Kidney epithelial cell (primary cell): ENCODE measurements around the gene MCCC2. TPM values are rescaled to one million over a fixed set of nuclear protein-coding genes. Genes with fewer than 3 reads are reported as not detected.
"Not testable (repeated sequence)": the region's sequence is repeated elsewhere in the genome, so short reads cannot be mapped to it uniquely, and the experiment has no call there.

ENCODE experiments used
- DNase-seq: peaks from one replicate; pipeline ENCODE4 v3.0.0-alpha.2; 2010; ENCODE audit warnings: low read depth
- H3K27me3 ChIP-seq: 2 replicates; pipeline ENCODE4 v1.6.0; 2011; ENCODE audit warnings: low read length; ENCODE audit not compliant: control insufficient read depth, insufficient read depth
- H3K36me3 ChIP-seq: 2 replicates; pipeline ENCODE4 v1.5.1; 2011; ENCODE audit warnings: low read length; ENCODE audit not compliant: control insufficient read depth, insufficient read depth
- H3K4me3 ChIP-seq: 2 replicates; pipeline ENCODE4 v1.5.1; 2011; ENCODE audit warnings: low read depth, mild to moderate bottlenecking, control low read depth, low read length
- total RNA-seq: library from RNA; depleted of rRNA; stranded (reverse); fragments of >200 nt; gene quantifications from 2 replicates; pipeline ENCODE4 v1.2.3, GENCODE V29; 2015
- TF ChIP-seq, protein P1 (sequence below): IDR thresholded peaks from 2 replicates; pipeline ENCODE4 v1.5.1; 2011; ENCODE audit warnings: mild to moderate bottlenecking, moderate library complexity, low read length, control low read depth, inconsistent platforms; ENCODE audit not compliant: insufficient read depth, poor library complexity, severe bottlenecking

MCCC2 gene
- total RNA-seq, 1 donor from 2014 or later, result 44.1 TPM

DNA sequence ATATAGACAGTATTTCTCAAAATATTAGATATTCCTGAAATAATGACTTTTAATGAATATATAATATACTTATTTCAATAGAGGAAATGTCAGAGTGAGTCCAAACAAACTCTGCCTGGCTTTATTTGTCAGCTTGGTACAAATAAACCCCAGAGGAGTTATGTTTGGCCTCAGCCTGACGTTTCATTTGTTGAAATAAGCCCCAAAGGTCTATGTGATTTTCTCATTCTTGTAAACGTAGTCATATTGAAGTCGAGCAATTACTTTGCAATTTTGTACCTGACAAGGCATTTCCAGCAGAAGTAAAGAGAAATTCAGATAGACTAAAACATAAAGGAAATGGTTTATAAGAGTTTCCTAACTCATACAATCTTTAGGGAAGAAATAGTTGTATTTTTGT is 57.9 kb downstream of the MCCC2 start:
- H3K36me3 ChIP-seq, result no peaks in the 10 kb centered on the region
- no peak for DNase-seq
- TF ChIP-seq, protein P1, sequence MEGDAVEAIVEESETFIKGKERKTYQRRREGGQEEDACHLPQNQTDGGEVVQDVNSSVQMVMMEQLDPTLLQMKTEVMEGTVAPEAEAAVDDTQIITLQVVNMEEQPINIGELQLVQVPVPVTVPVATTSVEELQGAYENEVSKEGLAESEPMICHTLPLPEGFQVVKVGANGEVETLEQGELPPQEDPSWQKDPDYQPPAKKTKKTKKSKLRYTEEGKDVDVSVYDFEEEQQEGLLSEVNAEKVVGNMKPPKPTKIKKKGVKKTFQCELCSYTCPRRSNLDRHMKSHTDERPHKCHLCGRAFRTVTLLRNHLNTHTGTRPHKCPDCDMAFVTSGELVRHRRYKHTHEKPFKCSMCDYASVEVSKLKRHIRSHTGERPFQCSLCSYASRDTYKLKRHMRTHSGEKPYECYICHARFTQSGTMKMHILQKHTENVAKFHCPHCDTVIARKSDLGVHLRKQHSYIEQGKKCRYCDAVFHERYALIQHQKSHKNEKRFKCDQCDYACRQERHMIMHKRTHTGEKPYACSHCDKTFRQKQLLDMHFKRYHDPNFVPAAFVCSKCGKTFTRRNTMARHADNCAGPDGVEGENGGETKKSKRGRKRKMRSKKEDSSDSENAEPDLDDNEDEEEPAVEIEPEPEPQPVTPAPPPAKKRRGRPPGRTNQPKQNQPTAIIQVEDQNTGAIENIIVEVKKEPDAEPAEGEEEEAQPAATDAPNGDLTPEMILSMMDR, result no peak
- H3K4me3 ChIP-seq, result no peak overlapping the region
- H3K27me3 ChIP-seq, result no peaks in the 10 kb centered on the region

DNA sequence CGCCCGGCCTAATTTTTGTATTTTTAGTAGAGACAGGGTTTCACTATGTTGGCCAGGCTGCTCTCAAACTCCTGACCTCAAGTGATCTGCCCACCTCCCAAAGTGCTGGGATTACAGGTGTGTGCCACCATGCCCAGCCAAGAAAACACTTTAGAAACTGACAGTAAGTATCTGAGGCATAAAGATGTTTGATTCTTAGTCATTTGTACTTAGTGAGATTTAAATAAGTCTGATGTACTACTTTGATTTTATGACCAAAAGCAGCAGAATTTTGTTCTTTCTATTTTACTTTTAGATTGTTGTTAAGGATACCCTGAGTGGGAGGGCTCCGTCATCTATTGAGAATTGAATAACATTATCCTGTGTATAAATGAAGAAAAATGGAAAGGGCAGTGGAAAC is 63.8 kb downstream of the MCCC2 start:
- not testable (repeated sequence) for H3K4me3 ChIP-seq, H3K27me3 ChIP-seq, H3K36me3 ChIP-seq, DNase-seq

DNA sequence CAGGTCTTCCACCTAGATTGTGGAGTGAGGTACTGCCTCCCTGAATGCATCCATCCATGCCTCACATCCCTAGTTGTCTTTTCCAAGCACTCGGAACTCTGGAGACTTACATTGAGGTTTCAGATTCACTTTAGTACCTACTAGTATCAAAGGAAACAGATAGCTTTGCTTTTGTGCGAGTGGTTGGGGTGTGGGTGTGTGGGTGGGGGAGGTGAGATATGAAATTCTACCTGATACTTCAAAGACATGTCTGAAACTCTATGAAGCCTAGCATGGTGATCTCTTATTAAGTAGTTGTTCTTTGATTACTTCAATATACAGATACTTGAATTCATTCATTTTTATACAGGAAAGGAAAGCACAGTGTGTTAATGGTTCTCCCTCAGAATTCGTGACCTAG is 64.4 kb downstream of the MCCC2 start:
- H3K4me3 ChIP-seq, result no peak overlapping the region
- TF ChIP-seq, protein P1, result no peak
- no peaks in the 10 kb centered on the region for H3K36me3 ChIP-seq
- H3K27me3 ChIP-seq, result no peaks in the 10 kb centered on the region
- DNase-seq, result no peak

DNA sequence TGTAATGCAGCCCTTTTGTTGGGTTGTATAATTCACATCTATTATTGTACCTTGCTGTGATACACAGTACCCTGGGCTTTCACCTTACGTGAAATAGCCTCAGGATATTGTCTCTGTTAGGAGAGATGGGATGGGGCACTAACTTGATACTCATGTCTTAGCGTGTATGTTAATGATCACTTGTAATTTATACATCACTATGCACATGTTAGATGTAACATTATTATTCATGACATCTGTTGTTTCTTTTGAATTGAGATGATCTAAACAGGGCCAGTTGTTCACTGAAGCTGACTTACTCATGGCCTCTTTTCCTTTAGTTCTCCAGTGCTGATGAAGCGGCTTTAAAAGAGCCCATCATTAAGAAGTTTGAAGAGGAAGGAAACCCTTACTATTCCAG is 65.2 kb downstream of the MCCC2 start:
- no peak overlapping the region for H3K4me3 ChIP-seq
- DNase-seq, result no peak
- no peaks in the 10 kb centered on the region for H3K27me3 ChIP-seq
- TF ChIP-seq, protein P1, result no peak
- no peaks in the 10 kb centered on the region for H3K36me3 ChIP-seq

GRCh38 chr5:71652803-71653543 is 65.8 kb downstream of the MCCC2 start:
- Histone ChIP-seq H3K27me3 (no peaks in the 10 kb centered on the region), H3K36me3 (no peaks in the 10 kb centered on the region), H3K4me3 (no peak overlapping the region)
- TF ChIP-seq, protein P1, result no peak
- DNase-seq, result peak; percentile 14

GRCh38 chr5:71658916-71659662 is 71.9 kb downstream of the MCCC2 start:
- DNase-seq, result no peak

More at GRCh38 chr5:71658916-71659662, 71.9 kb downstream of the MCCC2 start:
- Histone ChIP-seq H3K4me3 (no peak overlapping the region), H3K27me3 (no peaks in the 10 kb centered on the region), H3K36me3 (no peaks in the 10 kb centered on the region)
- TF ChIP-seq, protein P1, result no peak
